UCSD-AML1 (cell line): ENCODE results near the gene MPO.

Experiments used
- DNase-seq: peaks from one replicate; lab custom pipeline; 2025; ENCODE audit not compliant: unreplicated experiment; lab: John Stamatoyannopoulos, UW

MPO gene

GRCh38 chr17:58233543-58233942 lies 47.2 kb downstream of the MPO start:
- no peak for DNase-seq

DNA sequence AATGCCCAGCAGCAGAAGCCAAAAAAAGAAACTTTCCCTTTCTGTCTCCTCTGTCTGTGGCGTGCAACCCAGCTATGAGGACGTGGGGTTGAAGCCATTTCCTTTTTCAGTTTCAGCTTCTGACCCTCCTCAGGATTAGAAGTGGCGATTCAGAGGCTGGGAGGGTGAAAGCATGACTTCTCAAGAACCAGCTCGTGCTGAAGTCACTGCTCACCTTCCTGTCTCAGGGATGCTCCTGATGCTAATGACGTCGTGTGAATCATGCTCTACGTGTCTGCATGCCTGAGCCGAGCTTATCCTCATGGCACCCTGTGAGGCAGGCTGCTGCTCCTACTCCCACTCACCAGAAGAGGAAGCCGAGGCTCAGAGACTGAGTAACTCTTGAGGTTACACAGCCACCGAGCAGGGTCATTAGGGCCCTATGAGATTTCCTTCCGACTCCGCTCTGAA lies 48.0 kb downstream of the MPO start:
- DNase-seq = peak; percentile 75

DNA sequence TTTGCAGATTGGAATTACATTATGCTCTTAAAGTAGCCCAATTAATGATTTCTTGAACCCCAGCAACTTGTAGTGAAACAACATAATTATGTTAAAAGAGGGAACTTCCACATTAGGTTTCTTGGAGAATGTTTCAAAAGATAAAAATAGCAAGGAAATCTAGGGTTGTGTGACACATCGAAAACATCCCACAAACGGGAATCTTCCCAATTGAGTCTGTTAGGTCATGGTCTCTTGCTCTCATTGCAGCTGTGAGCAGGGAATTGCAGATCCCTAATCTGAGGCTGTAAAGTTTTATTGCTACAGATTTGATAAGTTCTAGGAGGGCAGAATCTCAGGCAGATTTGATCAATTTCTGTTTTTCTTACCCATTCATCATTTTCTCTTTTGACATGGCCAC lies 49.1 kb downstream of the MPO start:
- DNase-seq = no peak

- DNase-seq = no peak
These were observed 50.9 kb downstream of the MPO start for GRCh38 chr17:58229881-58230280.

DNA sequence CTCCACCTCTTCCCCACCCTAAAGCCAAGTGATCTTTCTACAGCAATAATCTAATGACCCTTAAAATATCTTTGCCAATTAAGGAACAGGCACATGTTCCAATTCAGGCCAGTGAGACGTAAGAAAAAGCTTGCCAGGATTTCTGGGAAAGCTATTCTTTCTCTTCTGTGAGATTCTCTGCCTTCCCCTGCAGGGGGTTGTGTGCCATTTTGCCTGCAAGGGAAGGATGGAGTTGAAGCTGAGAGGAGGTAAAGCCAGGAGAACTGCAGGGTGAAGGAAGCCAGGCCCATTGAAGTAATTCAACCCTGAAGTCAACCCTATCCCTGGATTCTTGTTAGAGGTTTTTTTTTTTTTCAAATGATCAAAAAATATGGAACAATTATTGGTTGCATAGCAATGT lies 51.4 kb downstream of the MPO start:
- no peak for DNase-seq

DNA sequence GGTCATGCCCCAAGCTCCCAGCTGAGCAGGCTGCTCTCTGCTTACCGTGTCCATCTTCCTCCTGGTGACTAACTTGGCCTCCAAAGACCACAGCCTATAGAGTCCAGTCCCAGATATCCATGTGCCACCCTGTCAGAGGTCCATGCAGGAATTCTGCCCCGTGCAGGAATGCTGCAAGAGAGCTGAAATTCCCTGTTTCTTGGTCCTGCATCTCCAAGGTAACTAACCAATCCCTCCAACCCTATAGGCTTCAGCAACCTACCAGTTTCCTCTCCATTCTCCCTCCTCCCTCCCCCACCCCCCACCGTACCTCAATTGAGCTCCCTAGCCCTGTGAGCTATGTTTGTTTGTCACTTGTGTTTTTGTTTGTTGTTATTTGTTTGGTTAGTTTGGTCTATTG lies 52.1 kb downstream of the MPO start:
- DNase-seq = no peak

DNA sequence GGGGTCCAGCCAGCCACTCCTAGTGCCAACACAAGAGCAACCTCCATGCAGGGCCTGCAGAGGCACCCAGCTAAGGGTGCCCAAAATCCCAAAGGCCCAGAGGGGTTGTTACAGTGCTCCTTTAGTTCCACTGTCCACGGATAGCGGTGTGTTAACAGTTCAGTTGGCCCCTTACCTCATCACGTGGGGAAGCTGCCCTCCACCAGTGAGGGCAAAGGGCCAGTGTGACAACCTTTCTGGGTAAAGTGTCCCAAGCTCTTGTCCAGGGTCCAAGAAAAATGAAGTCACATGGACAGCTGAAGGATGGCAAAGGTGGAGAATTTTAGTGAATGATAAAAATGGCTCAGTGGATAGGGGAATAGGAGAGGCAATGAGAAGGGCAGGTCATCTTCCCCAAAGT lies 53.0 kb downstream of the MPO start:
- DNase-seq = no peak

- DNase-seq = no peak
These were observed 56.4 kb downstream of the MPO start for GRCh38 chr17:58224315-58224714.
